GM21528 (cell line): ENCODE results near the gene SLC45A1.

Experiments used
- ATAC-seq: cut with Tn5 transposase; IDR thresholded peaks from one replicate; pipeline ENCODE4 v1.9.1; 2021; ENCODE audit warnings: mild to moderate bottlenecking, moderate library complexity; ENCODE audit not compliant: unreplicated experiment, low FRiP score

The SLC45A1 gene

GRCh38 chr1:8381618-8382017, 63.7 kb downstream of the SLC45A1 start:
- ATAC-seq, result no peak

- no peak for ATAC-seq
These were observed 64.2 kb downstream of the SLC45A1 start for GRCh38 chr1:8382051-8382505.

DNA sequence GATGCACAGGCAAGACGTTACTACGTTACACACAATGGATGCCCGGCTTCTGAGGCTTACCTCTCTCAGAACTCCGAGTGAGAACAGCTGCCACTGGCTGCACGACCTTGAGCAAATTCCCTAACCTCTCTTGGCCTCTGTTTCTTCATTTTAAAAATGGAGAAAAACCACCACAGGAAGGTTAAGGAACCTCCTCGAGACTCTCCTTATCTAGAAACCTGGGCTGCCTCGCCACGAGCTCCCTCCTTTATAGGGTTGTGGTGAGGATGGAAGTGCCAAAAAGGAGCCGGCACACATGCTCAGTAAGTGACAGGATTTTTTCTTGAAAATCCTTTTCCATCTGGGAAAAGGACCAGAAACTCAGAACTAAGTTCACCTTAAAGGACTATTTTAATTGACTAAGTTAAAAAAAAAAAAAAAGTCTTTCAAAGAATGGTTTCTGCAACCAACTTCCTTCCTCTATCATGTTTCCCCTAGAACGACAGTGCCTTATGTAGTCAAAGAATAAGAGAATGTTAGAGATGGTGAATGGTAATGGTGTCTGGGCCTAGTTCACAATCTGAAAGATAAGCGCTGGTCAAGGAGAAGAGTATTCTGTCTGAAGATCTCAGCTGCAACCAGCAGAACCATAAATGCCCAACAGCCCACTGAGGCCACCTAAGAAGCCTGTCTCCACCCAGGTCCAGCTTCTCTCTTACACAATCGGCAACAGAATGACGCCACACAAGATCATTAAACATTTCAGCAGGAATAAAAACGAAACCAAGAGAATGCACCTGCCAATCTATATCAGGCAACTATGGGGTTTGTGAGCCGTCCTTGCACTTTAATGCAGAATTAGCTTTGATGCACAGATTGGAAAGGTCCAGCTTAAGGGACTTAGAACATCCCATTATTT, 64.9 kb downstream of the SLC45A1 start:
- ATAC-seq, result no peak

GRCh38 chr1:8384088-8384487, 66.2 kb downstream of the SLC45A1 start:
- ATAC-seq, result no peak

DNA sequence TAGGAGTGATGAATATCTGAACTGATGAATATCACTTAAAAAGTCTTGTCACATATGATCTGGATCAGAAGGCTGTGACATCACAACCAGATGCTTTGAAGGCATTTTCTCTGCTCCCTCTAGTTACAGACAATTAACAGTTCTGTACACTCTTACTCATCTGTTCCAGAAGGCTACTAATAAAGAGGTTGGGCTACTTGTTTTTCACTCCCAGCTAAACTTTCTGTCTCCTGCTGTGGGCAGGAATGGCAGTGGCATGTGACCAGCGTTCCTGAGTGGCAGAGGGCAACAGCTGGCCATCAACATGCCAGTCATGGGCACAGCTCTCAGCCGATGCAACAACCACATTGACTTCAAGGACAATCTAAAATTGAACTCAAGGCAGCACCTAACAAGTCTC, 66.7 kb downstream of the SLC45A1 start:
- ATAC-seq, result no peak

DNA sequence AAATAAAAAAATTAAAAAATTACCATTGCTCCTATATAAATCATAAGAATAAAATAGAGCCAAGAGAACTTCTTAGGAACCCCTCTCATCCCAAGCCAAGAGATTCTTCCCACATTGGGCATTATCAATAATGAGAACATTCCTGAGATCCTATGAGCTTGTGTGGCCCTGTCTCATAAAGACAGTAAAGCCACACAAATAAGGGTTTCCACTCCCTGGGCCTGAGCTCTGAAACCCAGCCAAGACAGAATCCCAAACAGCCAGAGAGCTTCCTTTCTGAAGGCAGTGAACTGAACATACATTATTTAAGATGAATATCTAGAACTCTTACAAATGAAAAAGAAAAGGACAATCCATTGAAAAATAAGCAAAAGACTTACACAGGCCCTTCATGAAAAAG, 68.3 kb downstream of the SLC45A1 start:
- ATAC-seq, result no peak

DNA sequence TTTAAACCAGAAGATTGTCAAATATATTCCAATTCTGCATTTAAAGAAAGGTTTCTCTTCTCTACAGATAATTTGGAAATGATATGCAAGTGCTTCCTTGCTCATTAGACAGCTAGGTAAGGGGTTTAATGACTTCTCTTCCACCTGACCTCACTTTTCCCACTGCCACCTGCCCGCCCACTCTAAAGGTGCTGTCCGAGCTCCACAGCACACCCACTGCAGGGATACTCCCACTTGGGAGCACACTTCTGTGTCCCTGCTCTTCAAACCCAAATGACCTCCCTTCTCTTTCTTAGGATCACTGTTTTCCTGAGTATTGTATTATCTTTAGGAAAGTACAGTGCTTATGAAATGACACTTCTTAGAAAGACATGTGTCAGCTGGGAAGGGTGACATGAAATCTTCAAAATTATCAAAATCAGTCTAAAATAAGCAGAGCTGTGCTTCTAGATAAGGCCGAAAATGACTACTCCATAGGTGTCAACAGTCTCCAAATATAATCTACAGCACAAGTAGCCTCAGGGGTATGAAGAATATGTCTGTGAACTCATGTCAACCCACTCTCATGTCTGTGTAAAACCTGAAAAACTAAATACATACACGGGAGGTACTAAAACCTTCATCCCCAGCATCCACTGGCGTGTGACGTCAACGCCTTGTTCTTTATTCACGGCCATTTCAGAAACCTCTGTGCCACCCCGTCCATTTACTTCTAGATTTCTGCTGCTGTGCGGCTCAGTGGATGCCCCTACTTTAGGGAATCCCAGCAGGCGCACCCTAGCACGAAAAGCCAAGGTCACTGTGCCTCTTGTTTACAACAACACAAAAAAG, 71.0 kb downstream of the SLC45A1 start:
- ATAC-seq, result no peak

- ATAC-seq, result no peak
These were observed 72.1 kb downstream of the SLC45A1 start for GRCh38 chr1:8389958-8390535.

- no peak for ATAC-seq
These were observed 72.8 kb downstream of the SLC45A1 start for GRCh38 chr1:8390707-8391106.

GRCh38 chr1:8392522-8392921, 74.6 kb downstream of the SLC45A1 start:
- ATAC-seq, result no peak
